Skeletal muscle cell (primary cell): ENCODE results near the gene MGAT4B.
"Not testable (repeated sequence)": the region's sequence is repeated elsewhere in the genome, so short reads cannot be mapped to it uniquely, and the experiment has no call there.

Experiments used
- DNase-seq: peaks from one replicate; pipeline ENCODE4 v3.0.0-alpha.2; 2010; ENCODE audit warnings: low read depth
- H3K4me3 ChIP-seq: 2 replicates; pipeline ENCODE4 v1.5.1; 2011; ENCODE audit warnings: low read depth, mild to moderate bottlenecking, control low read depth, low read length, moderate library complexity

The MGAT4B gene

GRCh38 chr5:179798144-179798770 is 8.4 kb downstream of the MGAT4B start:
- no peak overlapping the region for H3K4me3 ChIP-seq
- DNase-seq: no peak

- H3K4me3 ChIP-seq: no peak overlapping the region
- DNase-seq: no peak
Measured at GRCh38 chr5:179797741-179798140, 8.9 kb downstream of the MGAT4B start.

GRCh38 chr5:179796877-179797608 is 9.6 kb downstream of the MGAT4B start:
- peak overlapping the region; percentile 59 for H3K4me3 ChIP-seq
- no peak for DNase-seq

GRCh38 chr5:179795863-179796833 is 10.5 kb downstream of the MGAT4B start:
- DNase-seq: peak; percentile 38
- H3K4me3 ChIP-seq: peak overlapping the region; percentile 59

GRCh38 chr5:179795049-179795862 is 11.4 kb downstream of the MGAT4B start:
- no peak for DNase-seq
- peak overlapping the region; percentile 59 for H3K4me3 ChIP-seq

- no peak overlapping the region for H3K4me3 ChIP-seq
- no peak for DNase-seq
Measured at GRCh38 chr5:179794575-179794974, 12.1 kb downstream of the MGAT4B start.

- H3K4me3 ChIP-seq: no peak overlapping the region
- no peak for DNase-seq
Measured at GRCh38 chr5:179794171-179794570, 12.5 kb downstream of the MGAT4B start.

GRCh38 chr5:179793468-179794139 is 13.1 kb downstream of the MGAT4B start, which contains the start of gene LTC4S:
TSS of gene LTC4S (plus strand) at chr5:179793986. CDS start at chr5:179794081, 95 bp downstream.
- DNase-seq: no peak
- H3K4me3 ChIP-seq: no peak within 1 kb of the TSS

- no peak for DNase-seq
- no peak overlapping the region for H3K4me3 ChIP-seq
Measured at GRCh38 chr5:179792612-179793467, 13.8 kb downstream of the MGAT4B start.

- no peak overlapping the region for H3K4me3 ChIP-seq
- DNase-seq: no peak
Measured at GRCh38 chr5:179791881-179792611, 14.6 kb downstream of the MGAT4B start.

- not testable (repeated sequence) for DNase-seq, H3K4me3 ChIP-seq
Measured at GRCh38 chr5:179789278-179789677, 17.4 kb downstream of the MGAT4B start.

GRCh38 chr5:179788193-179788854 is 18.3 kb downstream of the MGAT4B start:
- DNase-seq: no peak
- H3K4me3 ChIP-seq: no peak overlapping the region

- H3K4me3 ChIP-seq: no peak overlapping the region
- DNase-seq: no peak
Measured at GRCh38 chr5:179786861-179787260, 19.8 kb downstream of the MGAT4B start.

GRCh38 chr5:179783128-179783527 is 23.5 kb downstream of the MGAT4B start:
- H3K4me3 ChIP-seq: no peak overlapping the region
- no peak for DNase-seq

GRCh38 chr5:179781846-179782245 is 24.8 kb downstream of the MGAT4B start:
- no peak overlapping the region for H3K4me3 ChIP-seq
- DNase-seq: no peak

- H3K4me3 ChIP-seq: no peak overlapping the region
- DNase-seq: no peak
Measured at GRCh38 chr5:179780362-179780761, 26.3 kb downstream of the MGAT4B start.

GRCh38 chr5:179779826-179780225 is 26.8 kb downstream of the MGAT4B start:
- no peak for DNase-seq
- H3K4me3 ChIP-seq: no peak overlapping the region
